Skin of body (tissue), 2 donors: ENCODE data around the gene EID1. TPM values are rescaled to one million over a fixed set of nuclear protein-coding genes. Genes with fewer than 3 reads are reported as not detected.
"Not testable (repeated sequence)": the region's sequence is repeated elsewhere in the genome, so short reads cannot be mapped to it uniquely, and the experiment has no call there.

Experiments
- DNase-seq: peaks from one replicate; lab custom pipeline; 2025; lab: John Stamatoyannopoulos, UW
- total RNA-seq: library from RNA; depleted of rRNA; stranded (reverse); fragments of >200 nt; gene quantifications from one replicate; pipeline ENCODE4 v1.2.3, GENCODE V29; 2014

Gene EID1, protein sequence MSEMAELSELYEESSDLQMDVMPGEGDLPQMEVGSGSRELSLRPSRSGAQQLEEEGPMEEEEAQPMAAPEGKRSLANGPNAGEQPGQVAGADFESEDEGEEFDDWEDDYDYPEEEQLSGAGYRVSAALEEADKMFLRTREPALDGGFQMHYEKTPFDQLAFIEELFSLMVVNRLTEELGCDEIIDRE
- 111 TPM for total RNA-seq

DNA sequence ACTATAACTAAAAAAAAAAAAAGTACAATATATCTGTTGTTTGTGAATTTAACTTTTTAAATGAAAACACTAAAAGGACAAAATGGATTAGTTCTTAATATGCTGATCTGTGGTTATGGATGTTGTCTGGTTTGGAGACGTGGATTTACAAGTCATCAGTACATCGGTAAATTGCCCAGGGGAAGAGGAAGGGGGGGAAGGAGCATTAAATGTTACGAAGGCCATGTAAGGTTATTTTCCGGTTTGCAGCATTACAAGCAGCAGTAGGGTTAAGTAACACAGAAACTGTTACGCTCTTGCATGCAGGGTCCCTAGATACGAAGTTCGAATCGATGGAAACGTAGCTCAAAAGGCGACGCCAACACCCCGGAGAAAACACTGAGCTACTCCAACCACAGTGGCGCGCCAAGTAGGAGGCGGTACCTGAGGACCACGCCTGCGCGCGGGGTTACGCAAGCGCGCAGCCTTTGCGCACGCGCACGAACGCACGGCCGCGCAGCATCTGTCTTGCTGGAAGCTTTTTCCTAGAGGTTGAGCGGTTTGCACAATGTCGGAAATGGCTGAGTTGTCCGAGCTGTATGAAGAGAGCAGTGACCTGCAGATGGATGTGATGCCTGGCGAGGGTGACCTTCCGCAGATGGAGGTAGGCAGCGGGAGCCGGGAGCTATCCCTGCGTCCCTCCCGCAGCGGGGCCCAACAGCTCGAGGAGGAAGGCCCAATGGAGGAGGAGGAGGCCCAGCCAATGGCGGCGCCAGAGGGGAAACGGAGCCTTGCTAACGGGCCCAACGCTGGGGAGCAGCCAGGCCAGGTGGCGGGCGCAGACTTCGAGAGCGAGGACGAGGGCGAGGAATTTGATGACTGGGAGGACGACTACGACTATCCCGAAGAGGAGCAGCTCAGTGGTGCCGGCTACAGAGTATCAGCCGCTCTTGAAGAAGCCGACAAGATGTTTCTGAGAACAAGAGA, at the start of gene EID1:
Gene EID1, plus strand, starts transcription at position 505 of the 966 bp plus-strand sequence. Its CDS starts 43 bp downstream, at position 548.
- peak; percentile 95 for DNase-seq

DNA sequence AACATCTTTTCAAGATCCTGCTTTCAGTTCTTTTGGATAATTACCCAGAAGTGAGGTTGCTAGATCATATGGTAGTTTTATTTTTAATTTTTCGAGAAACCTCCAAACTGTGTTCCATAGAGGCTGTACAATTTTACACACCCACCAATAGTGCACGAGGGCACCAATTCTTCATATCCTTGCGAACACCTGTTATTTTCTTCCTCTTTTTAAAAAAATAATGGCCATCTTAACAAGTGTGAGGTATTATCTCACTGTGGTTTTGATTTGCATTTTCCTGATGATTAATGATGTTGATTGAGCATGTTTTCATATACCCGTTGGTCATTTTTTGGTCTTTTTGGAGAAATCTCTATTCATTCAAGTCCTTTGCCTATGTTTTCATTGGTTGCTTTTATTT, 49.5 kb upstream of the EID1 start:
- DNase-seq = no peak

- DNase-seq = no peak
Measured at GRCh38 chr15:48828906-48829305, 49.0 kb upstream of the EID1 start.

GRCh38 chr15:48832648-48833047, 45.3 kb upstream of the EID1 start:
- DNase-seq = no peak

DNA sequence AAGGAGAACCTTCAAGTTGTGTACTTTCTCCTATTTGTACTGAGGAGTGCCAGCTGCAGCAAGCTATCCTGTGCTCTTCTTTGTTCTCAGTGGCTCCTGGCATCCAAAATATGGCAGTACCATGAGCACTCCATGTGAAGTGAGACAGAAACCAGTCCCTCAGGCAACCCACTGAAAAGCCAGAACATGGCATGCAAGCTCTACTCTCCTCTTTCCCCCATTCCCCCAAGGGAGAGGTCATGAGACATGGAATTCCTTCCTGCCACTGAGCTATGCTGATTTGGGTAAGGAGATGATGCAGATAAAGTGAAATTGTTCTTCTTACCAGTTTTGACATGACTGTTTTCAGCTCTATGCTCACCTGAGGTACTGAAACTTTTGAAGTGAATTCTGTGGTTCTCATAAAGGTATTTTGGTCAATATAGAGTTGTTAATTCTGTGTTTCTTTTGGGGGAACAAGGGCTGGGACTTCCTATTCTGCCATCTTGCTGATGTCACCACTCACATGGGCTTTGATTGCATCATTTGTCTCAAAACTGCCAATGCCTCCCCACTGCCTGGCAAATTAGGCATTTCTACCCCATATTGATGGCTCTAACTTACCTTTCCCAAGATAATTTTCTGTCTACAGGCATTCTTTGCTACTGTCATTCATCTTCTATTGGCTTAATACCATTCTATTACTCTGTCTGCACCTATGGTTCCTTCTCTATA, 44.3 kb upstream of the EID1 start:
- DNase-seq = no peak

DNA sequence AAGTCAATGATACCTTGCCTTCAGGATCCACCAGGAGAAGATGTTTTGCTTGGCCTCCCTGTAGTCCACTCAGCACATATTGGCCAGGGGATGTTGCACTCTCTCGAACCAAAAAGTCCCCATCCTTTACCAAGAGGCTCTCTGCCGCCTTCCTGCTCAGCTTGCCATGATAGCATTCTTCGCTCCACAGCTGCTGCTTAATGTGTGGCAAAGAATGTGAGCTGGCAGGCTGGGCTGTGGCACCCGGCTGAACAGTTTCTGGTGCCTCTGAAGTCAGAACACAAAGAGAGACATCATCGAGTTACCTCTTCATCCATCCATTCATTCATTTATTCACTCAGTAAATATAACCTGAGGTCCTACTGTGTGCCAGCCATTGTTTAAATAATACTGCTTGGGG, 43.2 kb upstream of the EID1 start:
- DNase-seq = no peak

GRCh38 chr15:48842501-48842900, 35.4 kb upstream of the EID1 start:
- no peak for DNase-seq

DNA sequence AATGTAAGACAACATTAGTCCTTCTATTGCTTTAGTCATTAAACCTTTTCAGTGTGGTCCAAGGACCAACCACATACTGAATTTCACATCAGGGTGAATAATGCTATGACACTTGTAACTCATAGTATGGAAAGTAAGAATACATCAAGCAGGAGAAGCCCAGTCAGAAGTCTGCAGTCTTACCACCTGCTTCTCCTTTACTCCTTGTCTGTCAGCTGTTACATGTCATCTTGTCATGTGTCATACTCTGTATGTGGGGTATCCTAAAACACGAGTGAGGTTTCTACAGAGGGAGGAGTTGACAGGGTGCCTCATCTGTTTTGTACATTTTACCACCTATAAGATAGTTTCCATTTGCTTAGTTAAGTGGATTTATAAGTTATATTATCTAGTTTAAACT, 32.8 kb upstream of the EID1 start:
- no peak for DNase-seq

DNA sequence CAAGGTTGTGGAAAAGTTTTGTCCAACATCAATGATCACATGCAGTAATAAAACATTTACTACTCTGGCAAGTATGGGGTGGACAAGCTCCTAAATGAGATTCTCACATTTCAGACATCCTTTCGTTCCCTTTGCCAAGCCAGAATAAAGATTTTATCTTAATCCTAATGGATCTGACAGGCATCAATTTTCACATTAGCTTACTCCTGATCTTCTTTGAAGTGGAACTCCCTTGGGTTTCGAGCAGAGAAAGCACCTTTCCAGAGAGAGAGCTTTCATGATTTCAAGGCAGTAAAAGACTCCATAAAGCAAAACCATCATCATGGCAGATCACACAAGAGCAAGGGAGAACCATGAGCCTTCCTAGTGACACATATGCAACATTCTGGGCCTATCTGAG, 27.3 kb upstream of the EID1 start:
- no peak for DNase-seq

DNA sequence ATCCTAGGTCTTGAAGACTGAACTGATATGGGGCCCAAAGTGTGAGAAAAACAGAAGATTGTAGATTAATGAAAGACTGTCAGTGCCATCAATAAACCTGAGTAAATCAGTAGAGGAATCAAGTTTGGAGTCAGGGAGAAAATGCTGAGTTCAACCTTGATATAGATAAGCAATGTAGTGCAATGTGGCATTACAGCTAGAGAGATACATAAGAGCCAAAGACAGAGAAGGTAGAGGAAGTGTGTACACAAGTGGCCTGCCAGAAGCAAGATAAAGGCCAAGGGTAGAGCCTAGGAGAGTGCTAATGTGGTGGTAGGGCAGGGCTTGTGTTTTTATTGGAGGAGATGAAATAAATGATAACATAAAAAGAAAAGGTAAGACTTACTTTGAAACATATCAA, 26.0 kb upstream of the EID1 start:
- no peak for DNase-seq

- not testable (repeated sequence) for DNase-seq
Measured at GRCh38 chr15:48854434-48854833, 23.5 kb upstream of the EID1 start.

GRCh38 chr15:48855501-48856440, 22.2 kb upstream of the EID1 start:
- peak; percentile 95 for DNase-seq

DNA sequence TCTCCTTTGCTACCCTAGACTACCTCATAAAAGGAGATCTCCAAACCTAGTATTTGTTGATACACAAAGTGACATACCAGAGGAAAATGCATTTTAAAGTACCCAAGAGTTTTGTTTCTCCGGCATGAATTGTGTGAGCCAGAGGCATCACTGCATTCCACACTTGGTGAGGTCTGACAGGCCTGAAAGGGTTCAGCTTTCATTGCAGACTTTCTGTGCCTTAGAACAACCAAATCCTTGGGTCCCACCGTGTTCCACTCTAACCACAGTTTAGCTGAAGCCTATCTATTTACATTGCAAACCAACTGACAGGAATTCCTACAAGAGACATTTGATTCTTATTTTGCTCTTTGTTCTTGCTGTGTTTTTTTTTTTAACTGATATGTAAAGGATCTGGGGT, 21.0 kb upstream of the EID1 start:
- peak; percentile 23 for DNase-seq

GRCh38 chr15:48858401-48858800, 19.5 kb upstream of the EID1 start:
- no peak for DNase-seq

DNA sequence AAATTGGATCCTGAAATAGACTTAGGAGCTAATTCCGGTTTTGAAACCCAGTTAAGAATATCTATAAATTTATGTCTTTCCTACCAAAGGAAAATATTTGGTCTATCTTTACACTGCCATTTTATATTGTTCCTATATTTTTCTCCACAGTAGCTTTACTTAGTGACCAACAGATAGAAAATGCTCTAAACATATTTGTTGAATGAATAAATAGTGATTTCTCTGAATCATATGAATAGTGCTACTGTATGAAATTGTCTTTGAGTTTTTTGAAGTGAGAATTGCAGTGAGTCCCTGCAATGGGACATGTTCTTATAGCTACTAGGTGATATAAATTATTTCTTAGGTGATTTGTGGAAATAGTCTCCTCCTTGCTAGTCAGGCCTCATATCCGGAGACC, 18.5 kb upstream of the EID1 start:
- DNase-seq = no peak

DNA sequence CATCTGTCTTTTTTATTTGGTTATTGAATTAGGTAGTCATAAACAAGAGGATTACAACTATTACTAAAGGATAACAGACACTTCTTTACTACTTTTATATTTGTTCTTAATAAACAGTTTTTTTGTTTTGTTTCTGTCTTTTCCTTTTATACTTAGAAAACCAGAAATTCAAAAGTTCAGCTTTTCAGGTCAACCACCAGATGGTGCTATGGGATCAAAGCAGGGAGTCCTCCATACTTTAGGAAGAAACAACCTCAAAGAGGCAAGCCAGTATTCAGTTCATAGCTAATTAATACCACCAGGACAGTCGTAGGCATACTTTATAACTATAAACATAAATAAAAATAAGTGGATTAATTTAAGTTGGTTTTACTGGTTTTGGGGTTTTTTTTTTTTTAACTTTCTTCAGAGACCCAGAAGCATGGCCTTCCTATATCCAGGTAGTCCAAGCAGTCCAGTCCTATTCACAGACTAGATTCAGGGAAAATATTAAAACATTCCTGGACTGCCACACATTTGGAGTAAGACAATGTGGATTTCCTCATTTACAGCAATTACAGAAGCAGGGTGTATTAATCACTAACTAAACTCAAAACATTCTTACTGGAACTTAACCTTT, 16.0 kb upstream of the EID1 start:
- DNase-seq = peak; percentile 81

DNA sequence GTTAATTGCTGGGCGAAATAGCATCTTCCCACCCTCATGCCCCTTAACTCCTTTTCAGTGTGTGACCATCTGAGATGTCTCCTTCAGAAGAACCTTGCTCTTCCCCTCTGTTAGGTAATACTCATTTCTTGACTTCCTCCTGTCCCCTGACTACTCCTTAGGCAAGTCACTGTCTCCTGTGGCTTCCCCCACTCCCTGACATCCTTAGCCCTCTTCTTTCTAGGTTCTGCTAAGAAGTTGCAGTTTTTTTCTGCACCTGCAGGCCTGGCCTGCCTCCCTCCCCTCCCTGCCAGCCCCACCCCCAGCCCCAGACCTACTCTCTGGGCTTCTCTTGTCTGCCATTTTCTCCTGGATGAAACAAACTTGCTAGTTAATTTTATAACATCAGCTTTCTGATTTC, 15.2 kb upstream of the EID1 start:
- no peak for DNase-seq

DNA sequence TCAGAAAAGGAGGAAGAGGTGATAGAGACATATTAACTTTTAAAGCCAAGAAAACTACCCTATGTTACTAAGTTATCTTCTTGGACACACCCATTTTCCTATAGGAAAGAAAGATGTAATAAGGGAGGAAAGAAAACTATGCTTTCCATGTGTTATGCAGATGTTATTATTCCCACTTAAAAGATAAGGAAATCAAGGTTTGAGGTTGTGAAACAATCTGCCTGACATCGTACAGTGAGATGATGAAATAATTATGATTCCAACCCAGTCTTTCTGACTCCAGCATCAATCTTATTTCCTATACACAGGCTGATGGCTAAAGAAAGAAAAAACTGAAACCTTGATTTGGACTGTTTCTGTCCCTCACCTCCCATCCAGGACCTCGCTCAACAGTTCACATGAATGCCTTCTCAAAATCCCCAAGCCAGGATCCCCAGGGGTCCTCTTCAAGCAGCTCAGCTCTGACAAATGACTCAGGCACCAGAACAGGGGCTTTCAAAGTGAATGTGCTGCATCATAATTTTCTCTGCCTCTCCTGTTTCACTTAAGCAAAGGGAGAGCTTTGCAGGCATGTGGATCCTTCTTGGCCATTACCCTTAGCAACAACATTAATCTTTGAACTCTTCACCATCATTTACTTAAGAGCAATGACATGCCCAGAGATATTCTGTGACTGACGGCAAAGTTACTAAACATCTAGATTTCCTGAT, 12.4 kb upstream of the EID1 start:
- peak; percentile 33 for DNase-seq

DNA sequence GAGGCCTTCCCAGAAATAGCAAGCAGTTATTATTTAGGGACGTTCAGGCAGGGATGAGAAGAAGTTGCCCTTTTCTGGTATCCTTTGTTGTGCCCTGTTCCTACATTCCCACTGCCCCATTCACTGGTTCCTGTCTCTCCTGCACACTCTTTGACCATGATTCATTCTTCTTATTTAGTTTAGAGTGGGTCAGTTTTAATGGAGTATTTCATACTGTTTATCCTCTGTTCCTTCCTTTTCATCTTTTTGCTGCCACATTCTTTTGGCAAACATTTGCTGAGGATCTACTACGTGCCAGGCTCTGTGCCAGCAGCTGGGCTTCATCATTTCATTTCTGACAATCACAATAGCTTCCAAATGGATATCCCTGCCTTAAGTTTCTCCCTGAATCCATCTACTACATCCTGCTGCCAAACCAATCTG, 11.8 kb upstream of the EID1 start:
- DNase-seq = no peak

DNA sequence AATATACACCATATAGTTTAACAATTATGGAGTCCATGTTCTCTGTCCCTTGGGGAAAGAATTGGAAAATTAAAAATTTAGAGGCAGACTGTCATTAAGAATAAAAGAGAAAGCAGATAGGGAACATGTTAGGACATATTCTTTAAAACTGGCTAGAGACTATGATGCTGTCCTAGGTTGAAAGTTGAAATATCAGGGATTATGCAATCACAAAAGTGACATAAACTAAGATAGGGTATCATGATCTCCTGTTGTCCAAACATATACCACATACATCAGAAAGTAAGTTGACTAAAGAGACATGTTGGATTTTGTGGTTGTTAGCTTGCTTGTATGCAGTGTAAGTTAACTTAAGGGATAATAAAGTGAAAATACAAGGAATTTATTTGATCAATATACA, 9.9 kb upstream of the EID1 start:
- no peak for DNase-seq
